ENCODE results near the gene GCNT2.
"Not testable (repeated sequence)": the region's sequence is repeated elsewhere in the genome, so short reads cannot be mapped to it uniquely, and the experiment has no call there.

The GCNT2 gene

GRCh38 chr6:10550764-10551163 is 29.6 kb downstream of the GCNT2 start:
- DNase-seq, result no peak

- no peak for DNase-seq
These were observed 31.2 kb downstream of the GCNT2 start for GRCh38 chr6:10552270-10552810.

GRCh38 chr6:10553871-10554270 is 32.7 kb downstream of the GCNT2 start:
- no peak for DNase-seq

- no peak for DNase-seq
These were observed 33.7 kb downstream of the GCNT2 start for GRCh38 chr6:10554826-10555225.

- DNase-seq, result peak; percentile 47
These were observed 34.6 kb downstream of the GCNT2 start for GRCh38 chr6:10555625-10556309.

GRCh38 chr6:10556589-10556988 is 35.4 kb downstream of the GCNT2 start:
- no peak for DNase-seq

GRCh38 chr6:10556992-10557391 is 35.8 kb downstream of the GCNT2 start:
- DNase-seq, result no peak

GRCh38 chr6:10557913-10558312 is 36.8 kb downstream of the GCNT2 start:
- DNase-seq, result no peak

GRCh38 chr6:10558565-10558964 is 37.4 kb downstream of the GCNT2 start:
- DNase-seq, result peak; percentile 36

- no peak for DNase-seq
These were observed 38.5 kb downstream of the GCNT2 start for GRCh38 chr6:10559522-10560152.

GRCh38 chr6:10561611-10562199 is 40.6 kb downstream of the GCNT2 start:
- no peak for DNase-seq

GRCh38 chr6:10564975-10565673 is 44.0 kb downstream of the GCNT2 start:
- no peak for DNase-seq

GRCh38 chr6:10565913-10566312 is 44.8 kb downstream of the GCNT2 start:
- no peak for DNase-seq

- DNase-seq, result no peak
These were observed 46.3 kb downstream of the GCNT2 start for GRCh38 chr6:10567256-10568026.

- no peak for DNase-seq
These were observed 48.4 kb downstream of the GCNT2 start for GRCh38 chr6:10569392-10570127.

- DNase-seq, result not testable (repeated sequence)
These were observed 54.4 kb downstream of the GCNT2 start for GRCh38 chr6:10575519-10575918.

GRCh38 chr6:10576226-10576625 is 55.1 kb downstream of the GCNT2 start:
- no peak for DNase-seq

- no peak for DNase-seq
These were observed 56.0 kb downstream of the GCNT2 start for GRCh38 chr6:10577112-10577511.

- no peak for DNase-seq
These were observed 57.6 kb downstream of the GCNT2 start for GRCh38 chr6:10578723-10579122.

GRCh38 chr6:10579803-10580202 is 58.7 kb downstream of the GCNT2 start:
- no peak for DNase-seq

GRCh38 chr6:10580570-10580969 is 59.4 kb downstream of the GCNT2 start:
- no peak for DNase-seq

GRCh38 chr6:10581402-10581801 is 60.3 kb downstream of the GCNT2 start:
- not testable (repeated sequence) for DNase-seq
